ENCODE results near the gene CTNND2.
A peak's percentile ranks its signal among the peaks of the same experiment; 100 is the strongest.
"Not testable (repeated sequence)": the region's sequence is repeated elsewhere in the genome, so short reads cannot be mapped to it uniquely, and the experiment has no call there.

CTNND2 gene

DNA sequence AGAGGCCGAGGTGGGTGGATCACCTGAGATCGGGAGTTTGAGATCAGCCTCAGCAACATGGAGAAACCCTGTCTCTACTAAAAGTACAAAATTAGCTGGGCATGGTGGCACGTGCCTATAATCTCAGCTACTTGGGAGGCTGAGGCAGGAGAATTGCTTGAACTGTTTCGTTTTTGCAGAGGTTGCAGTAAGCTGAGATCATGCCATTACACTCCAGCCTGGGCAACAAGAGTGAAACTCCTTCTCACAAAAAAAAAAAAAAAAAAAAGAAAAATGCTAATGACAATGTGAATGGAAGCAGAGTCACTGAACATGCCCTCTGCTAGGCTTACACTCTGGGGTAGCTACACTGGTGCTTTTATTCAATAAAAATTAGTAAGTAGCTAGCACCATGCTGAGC lies 899.7 kb downstream of the CTNND2 start:
- not testable (repeated sequence) for DNase-seq (ENCODE audit: low read depth in 1 of 2, low spot score in 1 of 2)

DNA sequence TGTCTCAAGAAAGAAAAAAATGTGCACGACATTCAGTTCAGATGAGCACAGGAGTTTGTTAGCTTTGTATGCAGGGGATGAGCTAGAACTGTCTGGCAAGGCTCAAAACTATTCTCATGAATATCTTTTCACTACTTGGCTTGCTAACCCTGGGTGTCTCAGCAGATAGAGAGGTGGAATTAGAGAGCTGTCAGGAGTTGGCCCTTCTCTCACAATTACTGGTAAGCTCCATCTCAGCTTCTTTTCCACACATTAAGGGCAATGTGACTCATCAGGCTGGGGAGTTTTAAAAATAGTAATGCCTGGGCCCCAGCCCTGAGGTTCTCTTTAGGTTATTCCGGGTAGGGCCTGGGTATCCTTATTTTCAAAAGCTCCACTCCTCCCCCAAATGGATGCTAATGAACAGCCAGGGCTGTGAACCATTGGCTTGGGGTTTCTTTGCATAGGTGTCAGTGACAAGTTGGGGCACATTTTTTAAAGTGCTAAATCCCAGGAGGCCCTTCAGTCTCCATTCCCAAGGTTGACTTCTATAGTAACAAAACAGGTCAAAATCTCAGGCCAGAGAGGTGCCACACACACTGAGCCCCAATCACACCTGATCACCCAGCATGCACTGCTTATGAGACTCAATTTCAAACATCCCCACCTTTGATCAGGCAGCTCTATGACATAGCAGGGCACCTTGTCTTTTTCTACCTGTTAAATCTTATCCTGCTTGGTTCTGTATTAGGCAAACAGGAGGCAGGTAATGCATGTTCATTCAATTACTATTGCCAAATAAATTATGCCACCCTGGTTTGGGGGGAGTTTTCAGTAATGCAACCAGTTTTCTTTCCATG lies 903.5 kb downstream of the CTNND2 start:
- DNase-seq (ENCODE audit: low read depth in 1 of 2, low spot score in 1 of 2): no peak

DNA sequence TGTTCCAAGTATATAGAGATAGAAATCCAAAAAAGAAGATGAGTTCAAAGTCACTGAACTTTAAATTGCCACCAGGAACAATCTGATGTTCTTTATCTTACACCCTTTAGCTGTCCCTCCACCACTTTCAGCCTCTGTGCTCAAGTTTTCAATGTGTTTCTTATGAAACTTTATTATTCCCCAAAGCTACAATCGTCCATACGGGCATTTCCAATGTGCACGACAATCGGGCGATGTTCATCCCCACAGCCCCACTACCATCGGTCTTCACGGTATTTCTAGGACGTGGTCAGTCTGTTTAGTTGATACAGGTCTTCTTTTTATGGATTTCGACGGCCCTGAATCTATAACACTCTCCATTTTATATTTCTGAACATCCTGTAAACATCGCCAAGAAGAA lies 904.5 kb downstream of the CTNND2 start:
- DNase-seq (ENCODE audit: low read depth in 1 of 2, low spot score in 1 of 2): no peak

DNA sequence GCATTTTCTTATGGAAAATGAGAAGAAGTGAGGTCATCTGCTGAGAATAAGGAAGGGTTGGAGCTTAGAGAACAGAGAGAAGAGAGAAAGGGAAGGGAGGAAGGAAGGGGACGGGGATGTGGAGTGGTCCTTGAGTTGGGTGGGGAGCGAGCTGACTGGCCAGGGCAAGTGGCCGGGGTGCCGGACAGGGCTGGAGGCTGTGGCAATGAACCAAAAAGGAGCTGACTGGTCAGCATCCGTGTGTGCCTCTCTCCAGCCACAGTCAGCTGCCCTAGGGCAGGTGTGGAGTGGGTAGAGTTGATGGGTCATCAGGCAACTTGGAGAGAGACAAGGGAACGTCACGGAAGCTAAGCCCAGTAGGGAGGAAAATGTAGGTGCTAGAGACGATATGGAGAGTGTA lies 908.4 kb downstream of the CTNND2 start:
- DNase-seq (ENCODE audit: low read depth in 1 of 2, low spot score in 1 of 2): no peak

DNA sequence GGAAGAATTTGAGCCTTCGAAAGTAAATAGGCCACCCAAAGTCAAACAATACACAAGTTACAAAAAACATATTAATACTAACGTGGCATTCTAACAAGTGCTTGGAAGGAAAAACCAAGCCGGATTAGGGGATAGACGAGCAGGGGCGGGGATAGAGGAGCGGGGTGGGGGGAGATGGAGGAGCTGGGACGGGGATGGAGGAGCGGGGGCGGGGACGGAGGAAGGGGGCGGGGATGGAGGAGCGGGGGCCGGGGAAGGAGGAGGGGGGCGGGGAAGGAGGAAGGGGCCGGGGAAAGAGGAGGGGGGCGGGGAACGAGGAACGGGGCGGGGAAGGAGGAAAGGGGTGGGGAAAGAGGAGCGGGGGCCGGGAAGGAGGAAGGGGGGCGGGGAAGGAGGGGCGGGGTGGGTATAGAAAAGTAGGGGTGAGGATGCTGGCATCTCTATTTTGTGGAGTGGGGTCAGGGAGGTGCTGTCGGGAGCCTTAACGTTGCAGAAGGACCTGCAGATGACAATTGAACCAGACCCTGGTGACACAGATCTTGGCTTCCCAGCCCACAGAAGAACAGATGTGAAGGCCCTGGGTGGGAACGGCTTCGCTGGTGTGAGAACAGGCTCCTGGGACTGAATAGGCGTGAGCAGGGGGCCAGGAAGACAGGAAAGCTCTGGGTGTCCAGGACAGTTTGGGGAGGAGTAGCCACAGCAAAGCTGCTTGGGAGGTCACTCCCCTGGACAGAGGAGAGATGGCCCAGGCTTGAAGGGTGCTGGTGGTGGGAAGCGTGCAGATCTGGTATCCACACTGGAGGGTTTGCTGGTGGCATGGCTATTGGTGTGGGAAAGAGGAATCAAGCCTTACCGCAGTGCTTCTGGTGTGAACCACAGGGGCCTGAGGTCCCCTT lies 909.9 kb downstream of the CTNND2 start:
- DNase-seq (ENCODE audit: low read depth in 1 of 2, low spot score in 1 of 2): no peak

DNA sequence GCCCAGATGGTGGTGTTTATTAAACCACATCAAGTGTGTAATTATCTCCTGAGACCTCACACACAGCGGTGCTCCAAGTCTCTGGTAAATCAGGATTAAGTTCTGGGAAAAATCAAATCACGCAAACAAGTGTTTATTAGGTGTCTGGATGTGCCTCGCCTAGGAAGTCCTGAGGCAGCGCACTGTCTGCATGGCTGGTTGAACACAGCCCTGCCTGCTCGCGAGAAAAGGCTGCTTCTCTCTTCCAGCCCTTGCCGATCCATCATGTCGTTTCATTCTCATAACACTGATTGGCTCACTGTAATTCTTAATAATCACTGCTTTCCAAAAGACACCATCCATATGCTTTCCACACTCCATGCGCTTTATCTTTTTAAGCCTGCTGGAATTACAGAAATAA lies 913.6 kb downstream of the CTNND2 start:
- DNase-seq (ENCODE audit: low read depth in 1 of 2, low spot score in 1 of 2): no peak

DNA sequence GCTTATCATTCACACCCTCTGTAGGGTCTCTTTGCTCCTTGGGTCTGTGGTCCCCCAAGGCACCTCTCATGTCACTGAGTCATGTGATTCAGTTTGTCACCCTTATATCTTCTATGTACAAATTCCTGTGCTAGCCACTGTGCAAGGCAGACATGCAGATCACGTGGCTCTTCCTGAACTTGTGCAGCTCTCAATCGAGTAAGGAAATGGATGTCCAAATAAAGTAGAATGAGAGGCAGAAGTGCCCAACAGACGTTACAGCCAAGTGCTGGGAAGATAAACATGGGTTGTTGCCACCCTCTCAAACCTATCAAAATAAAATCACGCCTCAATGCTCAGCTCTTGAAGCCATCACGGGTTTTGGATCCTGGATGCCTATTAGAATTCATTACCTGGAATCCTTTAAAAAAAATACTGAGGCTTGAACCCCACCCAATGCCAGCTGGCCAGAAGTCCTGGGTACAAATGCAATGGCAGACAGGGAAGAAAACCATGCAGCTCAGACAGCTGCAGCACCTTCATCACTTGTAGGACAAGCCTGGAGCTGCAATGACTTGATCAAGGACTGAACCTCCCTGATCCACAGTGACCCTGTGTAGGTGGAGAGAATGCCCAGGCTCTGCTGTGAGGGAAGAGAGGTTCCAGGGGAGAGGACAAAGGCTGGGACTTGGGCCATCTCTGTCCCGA lies 914.5 kb downstream of the CTNND2 start:
- no peak for DNase-seq (ENCODE audit: low read depth in 1 of 2, low spot score in 1 of 2)

DNA sequence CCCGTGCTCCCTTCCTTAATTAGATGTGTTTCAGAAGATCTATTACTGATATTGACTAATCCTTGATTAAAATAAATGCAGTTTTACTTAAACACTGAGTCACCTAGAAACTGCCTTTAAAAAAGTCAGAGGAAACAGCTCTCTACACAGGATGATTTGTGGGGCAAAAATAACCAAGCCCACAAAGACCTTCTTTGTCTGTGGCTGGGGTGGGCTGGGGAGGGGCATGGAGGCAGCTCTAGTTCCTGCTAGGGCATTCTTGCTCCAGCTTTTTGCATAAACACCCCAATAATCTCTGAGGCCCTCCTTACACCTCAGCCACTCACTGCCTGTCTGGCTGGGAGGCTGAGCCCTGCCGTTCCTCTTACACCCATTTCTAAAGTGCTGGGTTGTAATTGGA lies 915.6 kb downstream of the CTNND2 start:
- DNase-seq (ENCODE audit: low read depth in 1 of 2, low spot score in 1 of 2): no peak

DNA sequence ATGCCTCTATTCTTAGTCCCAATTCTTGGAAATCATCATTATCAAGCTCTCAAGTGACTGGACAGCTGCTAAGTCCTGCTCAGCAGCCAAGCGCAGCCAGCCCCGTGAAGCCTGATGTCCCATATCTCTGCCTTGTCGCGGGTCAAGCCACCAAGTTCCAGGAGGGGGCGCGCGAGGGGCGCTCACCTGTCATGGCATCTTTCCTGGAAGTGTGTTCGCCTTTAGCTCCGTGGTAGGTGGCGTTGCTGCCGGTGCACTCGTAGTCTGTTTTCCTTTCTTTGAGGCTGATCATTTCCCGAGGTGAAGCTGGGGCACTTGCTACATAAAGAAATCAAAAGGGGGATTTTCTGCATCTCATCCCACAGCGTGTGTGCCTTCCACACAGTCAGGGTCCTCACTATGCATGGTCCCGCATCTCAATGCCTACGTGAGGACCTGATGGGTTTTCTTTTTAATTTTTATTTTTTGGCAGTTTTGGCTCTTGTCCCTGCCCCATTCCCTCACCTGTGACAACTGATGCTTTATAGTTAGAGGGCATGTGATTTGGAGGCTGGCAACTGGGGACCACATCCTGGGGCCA lies 916.2 kb downstream of the CTNND2 start:
- peak; percentile 36 to 49 for DNase-seq (ENCODE audit: low read depth in 1 of 2, low spot score in 1 of 2)

DNA sequence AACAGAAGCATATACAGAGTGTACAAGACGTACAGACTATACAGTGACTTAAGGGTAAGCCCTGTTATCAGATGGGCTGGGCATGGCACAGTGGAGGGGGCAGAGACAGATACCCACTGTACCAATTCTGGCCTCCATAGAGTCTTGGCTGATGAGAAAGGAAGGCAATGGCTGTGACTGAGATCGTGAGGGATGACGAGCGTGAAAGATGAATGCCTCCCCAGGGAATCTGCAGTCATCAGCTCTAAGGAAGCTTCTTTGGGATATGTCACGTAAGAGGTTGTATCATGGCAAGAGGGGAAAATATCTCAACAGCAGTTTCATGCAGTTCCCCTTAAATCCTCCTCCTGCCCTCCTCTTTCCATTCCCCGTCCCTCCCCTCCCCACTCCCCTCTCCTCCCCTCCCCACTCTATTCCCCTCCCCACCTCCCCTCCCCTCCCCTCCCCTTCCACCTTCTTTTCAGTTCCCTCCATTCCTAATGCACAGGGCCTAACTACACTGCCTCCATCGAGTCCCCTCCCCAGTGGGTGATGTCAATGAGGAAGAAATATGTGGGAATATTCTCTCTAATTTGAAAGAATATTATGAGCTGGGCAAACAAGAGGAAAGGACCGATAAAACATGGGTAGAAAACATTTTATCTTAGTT lies 916.8 kb downstream of the CTNND2 start:
- no peak for DNase-seq (ENCODE audit: low read depth in 1 of 2, low spot score in 1 of 2)

DNA sequence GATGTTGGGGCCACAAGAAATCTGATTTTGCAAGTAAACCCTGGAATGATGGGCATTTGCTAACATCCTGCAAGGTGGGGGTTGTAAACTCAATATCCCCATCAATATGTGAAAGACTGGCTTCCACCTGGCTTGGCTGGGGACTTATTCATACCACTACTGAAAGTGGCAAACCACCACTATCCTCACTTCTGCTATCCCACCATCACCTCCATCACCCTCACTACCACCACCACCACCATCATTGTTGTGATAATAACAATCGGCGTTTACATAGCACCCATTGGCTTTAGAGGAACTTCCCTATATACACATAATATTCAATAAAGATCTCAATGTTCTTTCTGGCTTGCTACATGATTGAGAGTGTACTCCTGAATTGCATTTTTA lies 918.5 kb downstream of the CTNND2 start:
- no peak for DNase-seq (ENCODE audit: low read depth in 1 of 2, low spot score in 1 of 2)

DNA sequence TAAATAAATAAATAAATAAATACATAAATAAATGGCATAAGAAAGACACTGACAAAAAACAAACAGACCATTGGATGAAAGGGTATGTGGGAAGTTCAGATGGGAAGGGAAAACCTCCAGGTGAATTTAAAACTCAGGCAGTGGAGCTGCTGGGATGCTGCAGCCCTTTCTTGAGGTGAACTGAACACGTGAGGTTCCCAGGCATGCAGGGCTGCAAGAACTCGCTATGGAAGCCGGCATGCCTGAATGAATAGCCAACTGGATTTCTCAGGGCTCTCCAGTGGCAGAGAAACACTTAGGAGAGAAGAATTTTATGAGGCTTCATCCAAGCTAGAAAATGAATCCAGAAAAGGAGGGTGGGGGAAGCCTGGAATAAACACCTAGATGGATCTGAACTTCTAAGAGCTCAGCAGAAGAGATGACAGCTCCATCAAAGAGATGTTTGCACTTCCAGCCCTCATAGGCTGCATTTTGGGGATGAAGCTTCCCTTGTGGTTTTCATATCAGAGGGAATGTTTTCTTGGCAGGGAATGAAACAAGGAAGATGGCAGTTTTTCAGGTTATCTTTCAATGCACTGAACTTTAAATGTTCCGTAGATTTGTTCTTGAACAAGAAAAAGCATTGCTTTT lies 919.0 kb downstream of the CTNND2 start:
- DNase-seq (ENCODE audit: low read depth in 1 of 2, low spot score in 1 of 2): no peak

DNA sequence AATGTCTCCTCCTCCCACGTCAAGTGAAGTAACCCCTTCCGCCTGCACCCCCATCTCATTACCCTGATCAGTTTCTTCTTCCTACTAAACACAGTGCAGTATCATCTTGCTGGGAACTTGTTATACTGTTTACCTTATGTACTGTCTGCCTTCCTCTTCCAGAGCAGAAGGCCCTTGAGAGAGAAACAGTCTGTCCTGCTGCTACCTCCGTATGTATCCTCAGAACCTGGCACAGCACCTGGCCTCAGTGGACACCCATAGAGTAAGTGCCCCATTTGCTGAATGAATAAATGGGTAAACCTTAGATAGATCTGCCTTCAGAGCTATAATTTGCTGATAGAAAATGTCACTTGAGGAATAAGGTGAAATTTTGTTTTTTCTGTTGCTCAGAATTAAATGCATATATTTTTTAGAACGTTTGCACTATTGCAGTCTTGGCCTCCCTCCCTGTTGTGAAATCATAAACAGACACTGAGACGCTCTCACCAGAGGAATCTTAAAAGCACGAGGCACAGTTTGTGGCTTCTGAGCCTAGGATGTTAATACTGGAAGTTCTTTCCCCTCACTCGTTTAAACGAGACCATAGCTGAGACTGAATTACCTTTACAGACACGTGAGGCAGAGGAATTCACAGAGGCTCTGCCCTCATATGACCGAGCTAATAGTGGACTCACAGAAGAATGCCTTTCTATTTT lies 920.1 kb downstream of the CTNND2 start:
- no peak for DNase-seq (ENCODE audit: low read depth in 1 of 2, low spot score in 1 of 2)

DNA sequence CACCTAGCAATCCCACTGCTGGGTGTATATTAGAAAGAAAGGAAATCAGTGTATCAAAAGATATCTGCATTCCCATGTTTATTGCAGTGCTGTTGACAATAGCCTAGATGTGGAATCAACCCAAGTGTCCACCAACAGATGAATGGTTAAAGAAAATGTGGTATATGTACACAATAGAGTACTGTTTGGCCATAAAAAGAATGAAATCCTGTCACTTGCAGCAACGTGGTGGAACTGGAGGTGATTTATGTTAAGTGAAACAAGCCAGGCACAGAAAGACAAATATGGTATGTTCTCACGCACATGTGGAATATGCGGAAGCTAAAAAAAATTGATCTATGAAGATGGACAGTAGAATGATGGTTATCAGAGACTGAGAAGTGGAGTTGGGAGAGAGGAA lies 921.6 kb downstream of the CTNND2 start:
- no peak for DNase-seq (ENCODE audit: low read depth in 1 of 2, low spot score in 1 of 2)

DNA sequence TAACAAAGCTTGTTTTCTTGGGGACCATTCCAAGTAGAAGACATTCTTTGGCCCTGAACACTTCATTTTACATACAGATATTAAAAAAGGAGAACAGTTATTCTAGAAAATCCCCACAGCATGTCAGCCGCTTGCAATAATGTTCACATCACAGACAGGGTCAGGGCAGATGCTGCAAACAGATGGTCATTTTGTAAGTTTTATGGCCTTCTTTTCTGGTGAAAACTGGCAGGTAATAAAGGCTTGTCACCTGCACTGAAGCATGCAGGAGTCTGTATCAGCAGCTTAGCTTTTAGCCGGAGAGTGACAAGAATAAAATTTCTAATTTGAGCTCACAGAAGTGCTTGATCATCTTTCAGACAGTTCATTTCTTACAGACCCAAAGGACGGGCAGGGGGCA lies 922.3 kb downstream of the CTNND2 start:
- no peak for DNase-seq (ENCODE audit: low read depth in 1 of 2, low spot score in 1 of 2)

DNA sequence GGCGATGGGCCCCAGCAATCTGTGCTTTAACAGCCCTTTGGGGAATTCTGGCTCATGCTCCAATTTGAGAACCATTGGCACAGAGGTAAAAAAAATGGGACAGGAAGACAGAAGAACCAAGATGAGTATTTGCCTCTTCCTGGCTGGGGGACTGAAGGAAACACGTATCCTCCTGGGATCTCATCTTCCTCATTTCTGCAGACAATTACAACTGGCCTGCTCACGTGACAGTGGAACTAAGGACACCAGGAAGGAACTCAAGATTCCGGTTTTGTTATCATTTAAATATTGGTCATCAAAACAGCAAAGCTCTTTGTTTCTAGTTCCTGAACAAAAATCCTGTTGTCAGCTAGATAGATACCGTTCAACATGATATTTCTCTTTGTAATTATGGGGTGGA lies 927.2 kb downstream of the CTNND2 start:
- DNase-seq (ENCODE audit: low read depth in 1 of 2, low spot score in 1 of 2): no peak

DNA sequence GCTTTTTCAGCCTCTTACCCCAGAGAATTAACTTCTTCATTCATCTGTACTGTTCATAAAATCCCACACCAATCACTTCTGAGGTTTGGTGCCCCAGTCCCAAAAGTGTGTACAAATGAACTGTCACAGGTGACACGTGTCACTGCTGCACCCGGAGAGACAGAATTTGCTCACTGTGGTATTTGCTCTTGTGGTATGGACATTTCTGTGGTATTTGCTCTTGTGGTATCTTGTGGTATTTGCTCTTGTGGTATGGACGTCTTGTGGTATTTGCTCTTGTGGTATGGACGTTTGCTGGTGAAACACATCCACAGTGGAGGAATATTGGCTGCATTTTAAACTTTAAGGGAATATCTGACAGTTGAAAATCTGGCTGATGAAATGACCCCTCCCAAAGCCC lies 928.3 kb downstream of the CTNND2 start:
- no peak for DNase-seq (ENCODE audit: low read depth in 1 of 2, low spot score in 1 of 2)

DNA sequence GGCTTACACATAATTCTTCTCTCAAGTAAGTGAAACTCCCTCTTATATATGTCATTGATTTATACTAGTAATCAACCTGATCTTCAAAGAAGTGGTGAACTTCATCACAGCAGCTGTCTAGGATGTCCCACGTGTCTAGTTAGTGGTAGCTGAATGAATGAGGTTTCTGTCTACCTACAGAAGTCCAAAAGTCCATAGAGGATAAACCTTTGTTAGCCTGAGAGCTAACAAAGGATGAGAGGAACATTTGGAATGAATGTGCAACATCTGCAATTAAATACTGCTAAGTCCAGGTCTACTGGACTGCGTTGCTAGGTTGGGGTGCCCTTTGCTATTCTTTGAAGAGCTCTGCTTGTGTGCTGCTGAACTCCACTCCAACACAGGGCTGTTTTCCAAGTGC lies 929.4 kb downstream of the CTNND2 start:
- no peak for DNase-seq (ENCODE audit: low read depth in 1 of 2, low spot score in 1 of 2)

DNA sequence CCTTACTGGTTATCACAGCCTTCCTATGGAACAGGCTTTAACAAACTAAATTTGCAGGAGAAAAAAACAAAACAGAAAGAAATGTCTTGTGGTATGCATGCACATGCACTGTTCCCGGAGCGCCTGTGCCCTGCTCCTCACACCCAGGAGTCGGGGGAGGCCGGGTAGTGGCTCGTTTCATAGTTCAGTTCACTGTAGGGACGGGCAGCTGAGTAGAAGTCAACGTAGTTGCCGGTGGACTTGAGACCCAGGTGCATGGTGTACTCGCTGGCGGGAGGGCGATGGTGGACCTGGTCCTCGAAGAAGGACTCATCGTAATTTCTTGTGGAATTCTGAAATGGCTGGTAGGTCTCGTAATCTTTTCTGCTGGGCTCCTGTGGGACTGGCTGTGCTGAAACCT lies 930.9 kb downstream of the CTNND2 start:
- DNase-seq (ENCODE audit: low read depth in 1 of 2, low spot score in 1 of 2): no peak

DNA sequence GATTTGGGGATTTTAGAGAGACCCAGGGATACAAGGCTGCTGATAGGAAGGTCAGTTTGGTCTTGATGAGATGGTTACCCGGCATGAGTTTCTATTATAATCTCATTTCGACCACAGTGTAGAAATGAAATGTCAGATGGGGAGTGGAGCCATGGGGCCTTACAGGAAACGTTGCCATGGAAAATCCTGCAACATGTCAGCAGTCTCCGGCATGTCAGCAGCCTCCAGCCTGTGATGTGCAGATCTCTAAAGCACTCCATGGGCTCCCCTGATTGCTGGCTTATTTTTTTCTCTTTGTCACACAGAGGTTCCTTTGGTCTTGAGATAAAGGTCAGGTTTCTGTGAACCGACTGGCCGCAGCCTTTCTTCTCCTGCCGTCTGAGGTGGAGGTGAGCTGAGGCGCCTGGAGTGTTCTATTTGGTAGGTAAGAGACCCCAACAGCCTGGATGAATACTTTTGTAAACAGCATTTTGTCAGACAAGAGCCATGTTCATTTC lies 934.5 kb downstream of the CTNND2 start:
- DNase-seq (ENCODE audit: low read depth in 1 of 2, low spot score in 1 of 2): no peak
